Breast epithelium (tissue), 3 donors: ENCODE data around the gene PPP1R3E.
"Not testable (repeated sequence)": the region's sequence is repeated elsewhere in the genome, so short reads cannot be mapped to it uniquely, and the experiment has no call there.

Experiments
- CTCF ChIP-seq, 3 donors: fragments of 450-650 bp; IDR thresholded peaks; one replicate each; pipeline ENCODE4 v1.5.1; 2016 to 2017; ENCODE audit warnings: antibody characterized with exemption in 3 of 3, mild to moderate bottlenecking in 3 of 3, moderate library complexity in 3 of 3
- POLR2A ChIP-seq: fragments of 450-650 bp; IDR thresholded peaks from one replicate; pipeline ENCODE4 v1.6.1; 2016; ENCODE audit warnings: antibody characterized with exemption, mild to moderate bottlenecking, moderate library complexity
- POLR2AphosphoS5 ChIP-seq, 3 donors: sonication (generic); formaldehyde crosslinking; IDR thresholded peaks; one replicate each; pipeline ENCODE4 v1.6.1; 2017; ENCODE audit warnings: antibody characterized with exemption in 3 of 3

GRCh38 chr14:23325746-23326145, 23.1 kb upstream of the PPP1R3E start:
- not testable (repeated sequence) for TF ChIP-seq CTCF (IDR thresholded peaks at IDR 0.05); POLR2AphosphoS5 (IDR thresholded peaks at IDR 0.05); POLR2A
